Progenitor cell of endocrine pancreas (in vitro differentiated cells): Measurements from ENCODE around the gene PGAP2. TPM values are rescaled to one million over a fixed set of nuclear protein-coding genes. Genes with fewer than 3 reads are reported as not detected.

Source experiments
- DNase-seq: peaks from one replicate; pipeline ENCODE4 v3.0.0; 2021; ENCODE audit warnings: low spot score; ENCODE audit not compliant: unreplicated experiment
- H3K27ac Mint-ChIP-seq: 2 replicates; pipeline ENCODE4 v1.8.0; 2021; ENCODE audit warnings: mild to moderate bottlenecking, moderate library complexity, mixed read lengths
- H3K27me3 Mint-ChIP-seq: 2 replicates; pipeline ENCODE4 v1.8.0; 2021; ENCODE audit warnings: mixed read lengths
- H3K36me3 Mint-ChIP-seq: 2 replicates; pipeline ENCODE4 v1.8.0; 2022; ENCODE audit warnings: mixed read lengths; ENCODE audit not compliant: insufficient read depth
- H3K4me1 Mint-ChIP-seq: 2 replicates; pipeline ENCODE4 v1.8.0; 2021; ENCODE audit warnings: low read depth, mixed read lengths
- H3K4me3 Mint-ChIP-seq: 2 replicates; pipeline ENCODE4 v1.8.0; 2021; ENCODE audit warnings: low read depth, mild to moderate bottlenecking, moderate library complexity, mixed read lengths
- H3K9me3 Mint-ChIP-seq: 2 replicates; pipeline ENCODE4 v1.8.0; 2021; ENCODE audit warnings: low read depth, mixed read lengths
- CTCF ChIP-seq: fragments of 200-600 bp; sonication (generic); IDR thresholded peaks from one replicate; pipeline ENCODE4 v1.5.0; 2021; ENCODE audit warnings: antibody characterized with exemption, mild to moderate bottlenecking; ENCODE audit not compliant: unreplicated experiment
- total RNA-seq: library from RNA; stranded (reverse); gene quantifications from 2 replicates; pipeline ENCODE4 v1.2.1, GENCODE V29; 2021

PGAP2 gene
- total RNA-seq, 1 donor from 2014 or later = 51.3 TPM

- Mint-ChIP-seq H3K4me3 (no peak overlapping the region), H3K4me1 (peaks cover 3% of the 10 kb centered on the region), H3K27ac (no peak overlapping the region), H3K27me3 (no peaks in the 10 kb centered on the region), H3K36me3 (peaks cover 5% of the 10 kb centered on the region), H3K9me3 (no peaks in the 10 kb centered on the region)
- no peak for TF ChIP-seq CTCF
- no peak for DNase-seq
Measured at GRCh38 chr11:3833449-3833848, 25.1 kb downstream of the PGAP2 start.

GRCh38 chr11:3834349-3834663 is 25.9 kb downstream of the PGAP2 start:
- no peaks in the 10 kb centered on the region for H3K27me3 Mint-ChIP-seq
- H3K36me3 Mint-ChIP-seq = peaks cover 5% of the 10 kb centered on the region
- DNase-seq = no peak
- no peaks in the 10 kb centered on the region for H3K9me3 Mint-ChIP-seq
- no peak overlapping the region for H3K4me3 Mint-ChIP-seq
- no peak overlapping the region for H3K27ac Mint-ChIP-seq
- peaks cover 5% of the 10 kb centered on the region for H3K4me1 Mint-ChIP-seq
- TF ChIP-seq CTCF = no peak

GRCh38 chr11:3834664-3835461 is 26.5 kb downstream of the PGAP2 start:
- Mint-ChIP-seq H3K36me3 (peaks cover 5% of the 10 kb centered on the region), H3K4me3 (no peak overlapping the region), H3K4me1 (peaks cover 11% of the 10 kb centered on the region), H3K27ac (peak overlapping the region; percentile 50), H3K9me3 (no peaks in the 10 kb centered on the region), H3K27me3 (no peaks in the 10 kb centered on the region)
- no peak for TF ChIP-seq CTCF
- no peak for DNase-seq

GRCh38 chr11:3835751-3836150 is 27.4 kb downstream of the PGAP2 start:
- H3K27ac Mint-ChIP-seq = peak overlapping the region; percentile 36
- no peaks in the 10 kb centered on the region for H3K9me3 Mint-ChIP-seq
- H3K36me3 Mint-ChIP-seq = peaks cover 5% of the 10 kb centered on the region
- H3K4me3 Mint-ChIP-seq = no peak overlapping the region
- peaks cover 13% of the 10 kb centered on the region for H3K4me1 Mint-ChIP-seq
- TF ChIP-seq CTCF = no peak
- no peaks in the 10 kb centered on the region for H3K27me3 Mint-ChIP-seq
- DNase-seq = no peak

GRCh38 chr11:3836903-3837302 is 28.5 kb downstream of the PGAP2 start:
- Mint-ChIP-seq H3K27ac (no peak overlapping the region), H3K9me3 (no peaks in the 10 kb centered on the region)

More at GRCh38 chr11:3836903-3837302, 28.5 kb downstream of the PGAP2 start:
- TF ChIP-seq CTCF = no peak
- Mint-ChIP-seq H3K36me3 (no peaks in the 10 kb centered on the region), H3K27me3 (no peaks in the 10 kb centered on the region), H3K4me1 (peaks cover 11% of the 10 kb centered on the region), H3K4me3 (no peak overlapping the region)
- DNase-seq = no peak
